ENCODE results near the gene KIAA0513. TPM values are rescaled to one million over a fixed set of nuclear protein-coding genes. Genes with fewer than 3 reads are reported as not detected.

KIAA0513 gene
- total RNA-seq, 1 donor from 2014 or later = 12.9 TPM

GRCh38 chr16:85138825-85139627, 111.4 kb downstream of the KIAA0513 start:
- DNase-seq (ENCODE audit: extremely low spot score, unreplicated experiment) = no peak
- TF ChIP-seq, protein P1, sequence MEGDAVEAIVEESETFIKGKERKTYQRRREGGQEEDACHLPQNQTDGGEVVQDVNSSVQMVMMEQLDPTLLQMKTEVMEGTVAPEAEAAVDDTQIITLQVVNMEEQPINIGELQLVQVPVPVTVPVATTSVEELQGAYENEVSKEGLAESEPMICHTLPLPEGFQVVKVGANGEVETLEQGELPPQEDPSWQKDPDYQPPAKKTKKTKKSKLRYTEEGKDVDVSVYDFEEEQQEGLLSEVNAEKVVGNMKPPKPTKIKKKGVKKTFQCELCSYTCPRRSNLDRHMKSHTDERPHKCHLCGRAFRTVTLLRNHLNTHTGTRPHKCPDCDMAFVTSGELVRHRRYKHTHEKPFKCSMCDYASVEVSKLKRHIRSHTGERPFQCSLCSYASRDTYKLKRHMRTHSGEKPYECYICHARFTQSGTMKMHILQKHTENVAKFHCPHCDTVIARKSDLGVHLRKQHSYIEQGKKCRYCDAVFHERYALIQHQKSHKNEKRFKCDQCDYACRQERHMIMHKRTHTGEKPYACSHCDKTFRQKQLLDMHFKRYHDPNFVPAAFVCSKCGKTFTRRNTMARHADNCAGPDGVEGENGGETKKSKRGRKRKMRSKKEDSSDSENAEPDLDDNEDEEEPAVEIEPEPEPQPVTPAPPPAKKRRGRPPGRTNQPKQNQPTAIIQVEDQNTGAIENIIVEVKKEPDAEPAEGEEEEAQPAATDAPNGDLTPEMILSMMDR (conservative IDR thresholded peaks at IDR 0.05) = no peak
- Mint-ChIP-seq H3K27me3 (peaks cover 5% of the 10 kb centered on the region), H3K4me1 (ENCODE audit: unreplicated experiment) (peaks cover 47% of the 10 kb centered on the region), H3K27ac (no peak overlapping the region), H3K36me3 (no peaks in the 10 kb centered on the region), H3K9me3 (no peaks in the 10 kb centered on the region), H3K4me3 (no peak overlapping the region)

DNA sequence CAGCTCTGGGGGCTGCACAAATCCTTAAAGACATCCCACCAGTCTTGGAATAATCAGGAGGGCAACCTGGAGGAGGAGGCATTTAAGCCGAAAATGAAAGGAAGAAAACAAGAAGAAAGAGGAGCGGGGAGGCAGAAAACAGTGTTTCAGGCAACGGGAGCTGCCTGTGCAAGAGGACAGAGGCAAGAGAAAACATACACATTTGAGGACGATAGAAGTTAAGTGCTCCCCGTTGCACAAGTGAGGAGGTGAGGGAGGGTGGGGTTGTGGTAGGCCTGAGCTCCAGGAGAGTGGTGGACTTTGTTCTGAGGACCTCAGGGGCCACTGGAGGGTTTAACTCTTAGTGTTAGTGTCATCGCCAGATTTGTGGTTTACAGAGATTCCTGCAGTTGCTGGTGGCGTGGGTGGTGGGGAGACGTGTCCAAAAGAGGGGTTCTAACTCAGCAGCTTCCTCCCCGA, 112.3 kb downstream of the KIAA0513 start:
- Mint-ChIP-seq H3K27ac (no peak overlapping the region), H3K4me1 (ENCODE audit: unreplicated experiment) (peaks cover 44% of the 10 kb centered on the region), H3K36me3 (no peaks in the 10 kb centered on the region), H3K27me3 (peaks cover 5% of the 10 kb centered on the region), H3K9me3 (no peaks in the 10 kb centered on the region), H3K4me3 (no peak overlapping the region)
- TF ChIP-seq, protein P1 (conservative IDR thresholded peaks at IDR 0.05) = no peak
- DNase-seq (ENCODE audit: extremely low spot score, unreplicated experiment) = no peak

DNA sequence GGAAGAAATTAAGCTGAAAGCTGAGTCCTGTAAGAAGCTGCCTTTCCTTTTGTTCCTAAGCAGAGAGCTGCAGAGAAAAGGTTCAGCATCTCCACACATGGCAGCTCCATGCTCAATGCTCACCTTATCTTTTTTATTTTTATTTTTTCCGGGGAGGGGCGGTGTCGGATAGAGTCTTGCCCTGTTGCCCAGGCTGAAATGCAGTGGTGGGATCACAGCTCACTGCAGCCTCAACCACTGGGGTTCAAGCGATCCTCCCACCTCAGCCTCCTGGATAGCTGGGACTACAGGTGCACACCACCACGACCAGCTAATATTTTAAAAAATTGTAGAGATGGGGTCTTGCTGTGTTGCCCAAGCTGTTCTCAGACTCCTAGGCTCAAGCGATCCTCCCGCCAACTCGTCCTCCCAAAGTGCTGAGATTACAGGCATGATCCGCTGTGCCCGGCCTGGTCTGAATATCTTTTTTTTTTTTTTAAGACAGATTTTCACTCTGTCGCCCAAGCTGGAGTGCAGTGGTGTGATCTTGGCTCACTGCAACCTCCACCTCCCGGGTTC, 112.9 kb downstream of the KIAA0513 start:
- peaks cover 5% of the 10 kb centered on the region for H3K27me3 Mint-ChIP-seq
- H3K4me1 Mint-ChIP-seq (ENCODE audit: unreplicated experiment) = peaks cover 44% of the 10 kb centered on the region
- no peaks in the 10 kb centered on the region for H3K36me3 Mint-ChIP-seq
- no peak overlapping the region for H3K27ac Mint-ChIP-seq
- no peaks in the 10 kb centered on the region for H3K9me3 Mint-ChIP-seq
- TF ChIP-seq, protein P1 (conservative IDR thresholded peaks at IDR 0.05) = no peak
- no peak for DNase-seq (ENCODE audit: extremely low spot score, unreplicated experiment)
- H3K4me3 Mint-ChIP-seq = no peak overlapping the region

- Mint-ChIP-seq H3K36me3 (no peaks in the 10 kb centered on the region), H3K4me3 (no peak overlapping the region), H3K4me1 (ENCODE audit: unreplicated experiment) (peaks cover 46% of the 10 kb centered on the region), H3K27me3 (peaks cover 5% of the 10 kb centered on the region), H3K9me3 (no peaks in the 10 kb centered on the region), H3K27ac (peak overlapping the region; percentile 49)
- TF ChIP-seq, protein P1 (conservative IDR thresholded peaks at IDR 0.05) = no peak
- no peak for DNase-seq (ENCODE audit: extremely low spot score, unreplicated experiment)
These were observed 114.0 kb downstream of the KIAA0513 start for GRCh38 chr16:85141491-85142128.

DNA sequence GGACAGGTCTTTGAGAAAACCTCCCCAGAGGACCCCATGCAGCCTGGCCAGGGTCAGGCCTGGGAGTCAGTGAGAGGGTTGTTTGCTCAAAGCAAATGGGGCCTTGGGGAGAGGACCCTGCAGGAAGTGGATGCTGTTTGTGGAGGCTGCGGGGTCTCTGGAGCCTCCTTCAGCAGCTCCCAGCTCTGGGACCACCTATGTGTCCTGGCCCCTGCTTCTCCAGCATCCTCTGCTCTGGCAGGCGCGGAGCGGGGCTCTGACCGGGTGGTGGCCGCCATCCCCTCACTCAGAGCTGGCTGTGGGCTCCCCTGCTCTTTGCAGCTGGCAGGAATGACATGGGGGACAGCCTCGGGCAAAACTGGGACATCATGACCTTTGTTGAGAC, 114.5 kb downstream of the KIAA0513 start:
- H3K27ac Mint-ChIP-seq = no peak overlapping the region
- H3K4me1 Mint-ChIP-seq (ENCODE audit: unreplicated experiment) = peaks cover 46% of the 10 kb centered on the region
- TF ChIP-seq, protein P1 (conservative IDR thresholded peaks at IDR 0.05) = no peak
- H3K9me3 Mint-ChIP-seq = no peaks in the 10 kb centered on the region
- H3K4me3 Mint-ChIP-seq = no peak overlapping the region
- DNase-seq (ENCODE audit: extremely low spot score, unreplicated experiment) = no peak
- no peaks in the 10 kb centered on the region for H3K36me3 Mint-ChIP-seq
- H3K27me3 Mint-ChIP-seq = peaks cover 5% of the 10 kb centered on the region
